Measurements from ENCODE around the gene C4orf54.

Gene C4orf54

DNA sequence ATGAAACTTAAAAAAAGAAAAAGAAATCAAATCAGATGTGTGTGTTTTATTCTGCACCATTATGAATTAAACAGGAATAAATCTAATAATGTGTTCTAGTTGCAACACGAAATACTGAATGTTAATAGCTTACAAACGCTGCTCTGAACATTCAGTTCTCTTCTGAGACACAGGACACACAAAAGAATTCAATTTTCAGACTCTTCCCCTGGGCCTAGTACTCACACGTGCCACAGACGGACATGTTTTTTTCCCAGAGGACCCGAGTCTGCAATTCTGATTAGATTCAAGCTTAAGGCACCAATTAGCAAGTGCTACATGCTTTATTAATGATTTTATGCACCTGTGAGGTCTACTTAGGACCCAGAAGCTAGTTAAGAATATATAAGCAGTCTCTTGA lies 20.5 kb downstream of the C4orf54 start:
- Histone ChIP-seq H3K36me3 (ENCODE audit: control insufficient read depth, insufficient read depth, low read length) (no peaks in the 10 kb centered on the region), H3K27ac (ENCODE audit: low read depth, low read length) (no peak overlapping the region), H3K4me1 (ENCODE audit: control insufficient read depth, low read depth, low read length) (no peaks in the 10 kb centered on the region), H3K4ac (ENCODE audit: low read depth, low read length) (no peak overlapping the region), H3K23ac (ENCODE audit: low read length) (no peak overlapping the region), H3K56ac (ENCODE audit: low read length) (no peak overlapping the region), H3K9ac (ENCODE audit: low read length) (no peak overlapping the region), H3K79me1 (ENCODE audit: low read length) (no peaks in the 10 kb centered on the region), H2BK120ac (ENCODE audit: low read depth, low read length) (no peak overlapping the region), H4K5ac (ENCODE audit: low read length) (no peak overlapping the region), H3K27me3 (ENCODE audit: insufficient read depth, low read length, poor library complexity) (no peaks in the 10 kb centered on the region), H2BK5ac (ENCODE audit: low read length) (no peak overlapping the region), H4K8ac (ENCODE audit: low read depth, low read length) (no peak overlapping the region), H3K18ac (ENCODE audit: low read length) (no peak overlapping the region), H2AK5ac (ENCODE audit: low read length) (no peak overlapping the region), H3K4me3 (ENCODE audit: low read length) (no peak overlapping the region), H3K4me2 (ENCODE audit: low read length) (no peak overlapping the region), H2BK15ac (replicated peaks; ENCODE audit: low read depth) (no peak overlapping the region), H3K79me2 (ENCODE audit: control insufficient read depth, insufficient read depth, low read length) (no peaks in the 10 kb centered on the region)
- DNase-seq, result no peak
- no CpG with 5 or more reads among the region's 5 CpGs for WGBS (ENCODE audit: extremely low coverage, insufficient coverage, low lambda C conversion rate)

GRCh38 chr4:99636422-99636821 lies 21.2 kb downstream of the C4orf54 start:
- Histone ChIP-seq H4K5ac (ENCODE audit: low read length) (no peak overlapping the region), H3K79me1 (ENCODE audit: low read length) (no peaks in the 10 kb centered on the region), H2BK15ac (replicated peaks; ENCODE audit: low read depth) (no peak overlapping the region), H2BK5ac (ENCODE audit: low read length) (no peak overlapping the region), H3K9ac (ENCODE audit: low read length) (no peak overlapping the region), H2AK5ac (ENCODE audit: low read length) (no peak overlapping the region), H3K4ac (ENCODE audit: low read depth, low read length) (no peak overlapping the region), H3K56ac (ENCODE audit: low read length) (no peak overlapping the region), H2BK120ac (ENCODE audit: low read depth, low read length) (no peak overlapping the region), H3K27me3 (ENCODE audit: insufficient read depth, low read length, poor library complexity) (no peaks in the 10 kb centered on the region), H3K36me3 (ENCODE audit: control insufficient read depth, insufficient read depth, low read length) (no peaks in the 10 kb centered on the region), H3K4me2 (ENCODE audit: low read length) (no peak overlapping the region), H4K8ac (ENCODE audit: low read depth, low read length) (no peak overlapping the region), H3K23ac (ENCODE audit: low read length) (no peak overlapping the region), H3K79me2 (ENCODE audit: control insufficient read depth, insufficient read depth, low read length) (no peaks in the 10 kb centered on the region), H3K18ac (ENCODE audit: low read length) (no peak overlapping the region), H3K4me3 (ENCODE audit: low read length) (no peak overlapping the region), H3K4me1 (ENCODE audit: control insufficient read depth, low read depth, low read length) (no peaks in the 10 kb centered on the region), H3K27ac (ENCODE audit: low read depth, low read length) (no peak overlapping the region)
- no peak for DNase-seq
- no CpG with 5 or more reads among the region's 2 CpGs for WGBS (ENCODE audit: extremely low coverage, insufficient coverage, low lambda C conversion rate)

GRCh38 chr4:99635601-99636000 lies 22.0 kb downstream of the C4orf54 start:
- WGBS (ENCODE audit: extremely low coverage, insufficient coverage, low lambda C conversion rate), result no CpG with 5 or more reads among the region's 3 CpGs
- Histone ChIP-seq H2AK5ac (ENCODE audit: low read length) (no peak overlapping the region), H3K18ac (ENCODE audit: low read length) (no peak overlapping the region), H3K4me1 (ENCODE audit: control insufficient read depth, low read depth, low read length) (no peaks in the 10 kb centered on the region), H3K79me2 (ENCODE audit: control insufficient read depth, insufficient read depth, low read length) (no peaks in the 10 kb centered on the region), H4K5ac (ENCODE audit: low read length) (no peak overlapping the region), H2BK120ac (ENCODE audit: low read depth, low read length) (no peak overlapping the region), H3K9ac (ENCODE audit: low read length) (no peak overlapping the region), H3K4me3 (ENCODE audit: low read length) (no peak overlapping the region), H4K8ac (ENCODE audit: low read depth, low read length) (no peak overlapping the region), H3K23ac (ENCODE audit: low read length) (no peak overlapping the region), H3K36me3 (ENCODE audit: control insufficient read depth, insufficient read depth, low read length) (no peaks in the 10 kb centered on the region), H2BK15ac (replicated peaks; ENCODE audit: low read depth) (no peak overlapping the region), H3K79me1 (ENCODE audit: low read length) (no peaks in the 10 kb centered on the region), H2BK5ac (ENCODE audit: low read length) (no peak overlapping the region), H3K27ac (ENCODE audit: low read depth, low read length) (no peak overlapping the region), H3K4ac (ENCODE audit: low read depth, low read length) (no peak overlapping the region), H3K27me3 (ENCODE audit: insufficient read depth, low read length, poor library complexity) (no peaks in the 10 kb centered on the region), H3K4me2 (ENCODE audit: low read length) (no peak overlapping the region), H3K56ac (ENCODE audit: low read length) (no peak overlapping the region)
- no peak for DNase-seq

GRCh38 chr4:99634742-99635360 lies 22.8 kb downstream of the C4orf54 start:
- no peak overlapping the region for H3K27ac ChIP-seq (ENCODE audit: low read depth, low read length)
- no peak overlapping the region for H3K56ac ChIP-seq (ENCODE audit: low read length)
- no peaks in the 10 kb centered on the region for H3K27me3 ChIP-seq (ENCODE audit: insufficient read depth, low read length, poor library complexity)
- no peak overlapping the region for H3K18ac ChIP-seq (ENCODE audit: low read length)
- H2AK5ac ChIP-seq (ENCODE audit: low read length), result no peak overlapping the region
- H3K36me3 ChIP-seq (ENCODE audit: control insufficient read depth, insufficient read depth, low read length), result no peaks in the 10 kb centered on the region
- H4K8ac ChIP-seq (ENCODE audit: low read depth, low read length), result no peak overlapping the region
- no CpG with 5 or more reads among the region's 1 CpG for WGBS (ENCODE audit: extremely low coverage, insufficient coverage, low lambda C conversion rate)
- no peaks in the 10 kb centered on the region for H3K4me1 ChIP-seq (ENCODE audit: control insufficient read depth, low read depth, low read length)
- no peaks in the 10 kb centered on the region for H3K79me1 ChIP-seq (ENCODE audit: low read length)
- H3K79me2 ChIP-seq (ENCODE audit: control insufficient read depth, insufficient read depth, low read length), result no peaks in the 10 kb centered on the region
- H2BK120ac ChIP-seq (ENCODE audit: low read depth, low read length), result no peak overlapping the region
- no peak overlapping the region for H3K23ac ChIP-seq (ENCODE audit: low read length)
- H2BK5ac ChIP-seq (ENCODE audit: low read length), result no peak overlapping the region
- no peak for DNase-seq
- no peak overlapping the region for H2BK15ac ChIP-seq (replicated peaks; ENCODE audit: low read depth)
- H4K5ac ChIP-seq (ENCODE audit: low read length), result no peak overlapping the region
- no peak overlapping the region for H3K9ac ChIP-seq (ENCODE audit: low read length)
- no peak overlapping the region for H3K4me3 ChIP-seq (ENCODE audit: low read length)
- H3K4me2 ChIP-seq (ENCODE audit: low read length), result no peak overlapping the region
- no peak overlapping the region for H3K4ac ChIP-seq (ENCODE audit: low read depth, low read length)

GRCh38 chr4:99633772-99634171 lies 23.9 kb downstream of the C4orf54 start:
- DNase-seq, result no peak
- Histone ChIP-seq H3K4ac (ENCODE audit: low read depth, low read length) (no peak overlapping the region), H2BK5ac (ENCODE audit: low read length) (no peak overlapping the region), H3K4me1 (ENCODE audit: control insufficient read depth, low read depth, low read length) (no peaks in the 10 kb centered on the region), H3K18ac (ENCODE audit: low read length) (no peak overlapping the region), H3K36me3 (ENCODE audit: control insufficient read depth, insufficient read depth, low read length) (no peaks in the 10 kb centered on the region), H2BK120ac (ENCODE audit: low read depth, low read length) (no peak overlapping the region), H3K27me3 (ENCODE audit: insufficient read depth, low read length, poor library complexity) (no peaks in the 10 kb centered on the region), H3K4me2 (ENCODE audit: low read length) (no peak overlapping the region), H2BK15ac (replicated peaks; ENCODE audit: low read depth) (no peak overlapping the region), H3K79me2 (ENCODE audit: control insufficient read depth, insufficient read depth, low read length) (no peaks in the 10 kb centered on the region), H4K5ac (ENCODE audit: low read length) (no peak overlapping the region), H3K23ac (ENCODE audit: low read length) (no peak overlapping the region), H3K56ac (ENCODE audit: low read length) (no peak overlapping the region), H3K27ac (ENCODE audit: low read depth, low read length) (no peak overlapping the region), H4K8ac (ENCODE audit: low read depth, low read length) (no peak overlapping the region), H3K4me3 (ENCODE audit: low read length) (no peak overlapping the region), H3K79me1 (ENCODE audit: low read length) (no peaks in the 10 kb centered on the region), H3K9ac (ENCODE audit: low read length) (no peak overlapping the region), H2AK5ac (ENCODE audit: low read length) (no peak overlapping the region)
- WGBS (ENCODE audit: extremely low coverage, insufficient coverage, low lambda C conversion rate), result no CpG with 5 or more reads among the region's 14 CpGs

DNA sequence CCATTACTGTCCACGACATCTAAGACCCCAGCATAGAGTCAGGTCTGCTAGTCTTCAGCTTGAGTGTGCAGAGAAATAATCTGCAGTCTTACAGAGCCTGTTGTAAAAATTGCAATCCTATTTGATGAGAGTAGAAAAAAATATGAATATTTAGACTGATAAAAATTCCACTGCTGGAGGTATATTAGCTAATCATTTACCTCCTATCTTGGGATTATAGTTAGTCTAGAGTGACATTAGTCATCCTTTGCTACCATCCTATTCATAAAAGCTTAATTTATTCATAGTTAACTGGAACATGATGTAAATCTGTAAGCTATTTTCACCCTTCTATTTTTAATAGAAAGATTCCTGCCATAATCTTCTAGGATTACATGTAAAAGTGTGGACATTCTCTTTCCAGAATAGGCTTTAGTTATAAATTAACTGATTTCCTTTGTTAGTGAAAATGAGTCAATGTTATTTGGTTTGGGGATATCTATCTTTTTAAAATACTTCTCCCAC lies 26.7 kb downstream of the C4orf54 start:
- Histone ChIP-seq H3K9ac (ENCODE audit: low read length) (no peak overlapping the region), H4K8ac (ENCODE audit: low read depth, low read length) (no peak overlapping the region), H3K4me3 (ENCODE audit: low read length) (no peak overlapping the region), H2BK120ac (ENCODE audit: low read depth, low read length) (no peak overlapping the region), H3K36me3 (ENCODE audit: control insufficient read depth, insufficient read depth, low read length) (no peaks in the 10 kb centered on the region), H3K79me2 (ENCODE audit: control insufficient read depth, insufficient read depth, low read length) (no peaks in the 10 kb centered on the region), H2AK5ac (ENCODE audit: low read length) (no peak overlapping the region), H2BK15ac (replicated peaks; ENCODE audit: low read depth) (no peak overlapping the region), H3K27me3 (ENCODE audit: insufficient read depth, low read length, poor library complexity) (no peaks in the 10 kb centered on the region), H3K4me1 (ENCODE audit: control insufficient read depth, low read depth, low read length) (no peaks in the 10 kb centered on the region), H3K4me2 (ENCODE audit: low read length) (no peak overlapping the region), H3K4ac (ENCODE audit: low read depth, low read length) (no peak overlapping the region), H3K27ac (ENCODE audit: low read depth, low read length) (no peak overlapping the region), H2BK5ac (ENCODE audit: low read length) (no peak overlapping the region), H3K23ac (ENCODE audit: low read length) (no peak overlapping the region), H4K5ac (ENCODE audit: low read length) (no peak overlapping the region), H3K79me1 (ENCODE audit: low read length) (no peaks in the 10 kb centered on the region), H3K18ac (ENCODE audit: low read length) (no peak overlapping the region), H3K56ac (ENCODE audit: low read length) (no peak overlapping the region)
- WGBS (ENCODE audit: extremely low coverage, insufficient coverage, low lambda C conversion rate), result no CpG with 5 or more reads among the region's 1 CpG
- DNase-seq, result no peak

All from mesendoderm (in vitro differentiated cells).